Measurements from ENCODE around the gene HNRNPR. TPM values are rescaled to one million over a fixed set of nuclear protein-coding genes. Genes with fewer than 3 reads are reported as not detected.
A peak's percentile ranks its signal among the peaks of the same experiment; 100 is the strongest.

HNRNPR gene
- total RNA-seq, 1 experiment from 2014 or later = 198 TPM

- Histone ChIP-seq H3K27ac (no peak overlapping the region), H3K9me2 (ENCODE audit: insufficient read depth) (no peaks in the 10 kb centered on the region), H3K9me3 (ENCODE audit: insufficient read depth, low read depth) (no peaks in the 10 kb centered on the region), H2AFZ (no peak overlapping the region), H3K36me3 (ENCODE audit: low read depth) (no peaks in the 10 kb centered on the region), H3K4me3 (no peak overlapping the region), H3K79me2 (ENCODE audit: low read depth) (no peaks in the 10 kb centered on the region), H3K27me3 (ENCODE audit: insufficient read depth, low read depth) (no peaks in the 10 kb centered on the region), H3K4me2 (no peak overlapping the region), H3K4me1 (replicated peaks; ENCODE audit: insufficient read depth) (no peaks in the 10 kb centered on the region), H3F3A (ENCODE audit: insufficient read depth, low read depth) (no peaks in the 10 kb centered on the region), H4K20me1 (ENCODE audit: insufficient read depth) (no peaks in the 10 kb centered on the region)
- intact Hi-C loops (cut with micrococcal nuclease; ENCODE audit: unreplicated experiment) = no loop called here
- no peak for TF ChIP-seq EZH2 (IDR thresholded peaks at IDR 0.05; ENCODE audit: low read depth)
- TF ChIP-seq CTCF (conservative IDR thresholded peaks at IDR 0.05) = no peak
- no peak for DNase-seq
- BruUV-seq (replicated peaks) = no TSS peak
- ChIA-PET POLR2A (ENCODE audit: unreplicated experiment) (no interaction called here), CTCF (no interaction called here)
Observed at GRCh38 chr1:23352096-23352695, 8.1 kb upstream of the HNRNPR start.

- H3K4me1 ChIP-seq (replicated peaks; ENCODE audit: insufficient read depth) = peaks cover 25% of the 10 kb centered on the region
Observed at GRCh38 chr1:23345920-23346319, 1.8 kb upstream of the HNRNPR start.

GRCh38 chr1:23344987-23345472 is 946 bp upstream of the HNRNPR start:
- H3K36me3 ChIP-seq (ENCODE audit: low read depth) = peaks cover 6% of the 10 kb centered on the region; the same call in 1 of the 2 replicates
- H3K9me2 ChIP-seq (ENCODE audit: insufficient read depth) = no peaks in the 10 kb centered on the region
- no peaks in the 10 kb centered on the region for H3K27me3 ChIP-seq (ENCODE audit: insufficient read depth, low read depth)
- peaks cover 40% of the 10 kb centered on the region for H3K79me2 ChIP-seq (ENCODE audit: low read depth)
- intact Hi-C loops (cut with micrococcal nuclease; ENCODE audit: unreplicated experiment) = loop anchor here (1.0 to 2.0 kb wide), 3 partner anchors 23 to 134 kb away; no protein-coding TSS in a partner anchor
- TF ChIP-seq CTCF (conservative IDR thresholded peaks at IDR 0.05) (no peak), EZH2 (IDR thresholded peaks at IDR 0.05; ENCODE audit: low read depth) (no peak)
- H3K27ac ChIP-seq = peak overlapping the region; percentile 81
- BruUV-seq (replicated peaks) = no TSS peak
- peak overlapping the region; percentile 81 for H3K4me2 ChIP-seq
- H3K4me1 ChIP-seq (replicated peaks; ENCODE audit: insufficient read depth) = peaks cover 34% of the 10 kb centered on the region
- ChIA-PET POLR2A (ENCODE audit: unreplicated experiment) (interaction anchor here (0.6 to 1.3 kb wide), 5 partner anchors 11 to 164 kb away, joined by 3 to 25 read pairs (median 7); partner anchors contain the start of gene ZNF436), CTCF (interaction anchor here (0.5 kb wide), 1 partner anchor 140 kb away, joined by 19 read pairs; no protein-coding TSS in a partner anchor)
- peaks cover 32% of the 10 kb centered on the region for H4K20me1 ChIP-seq (ENCODE audit: insufficient read depth)
- H2AFZ ChIP-seq = peak overlapping the region; percentile 82
- H3K4me3 ChIP-seq = peak overlapping the region; percentile 65
- no peak for DNase-seq
- H3K9me3 ChIP-seq (ENCODE audit: insufficient read depth, low read depth) = no peaks in the 10 kb centered on the region
- H3F3A ChIP-seq (ENCODE audit: insufficient read depth, low read depth) = peaks cover 15% of the 10 kb centered on the region

More at GRCh38 chr1:23345920-23346319, 1.8 kb upstream of the HNRNPR start:
- TF ChIP-seq CTCF (conservative IDR thresholded peaks at IDR 0.05) (no peak), EZH2 (IDR thresholded peaks at IDR 0.05; ENCODE audit: low read depth) (no peak)
- Histone ChIP-seq H3K36me3 (ENCODE audit: low read depth) (peaks cover 5% of the 10 kb centered on the region; the same call in 1 of the 2 replicates), H3K27me3 (ENCODE audit: insufficient read depth, low read depth) (no peaks in the 10 kb centered on the region), H3F3A (ENCODE audit: insufficient read depth, low read depth) (peaks cover 15% of the 10 kb centered on the region), H3K79me2 (ENCODE audit: low read depth) (peaks cover 32% of the 10 kb centered on the region), H2AFZ (no peak overlapping the region), H3K27ac (no peak overlapping the region), H4K20me1 (ENCODE audit: insufficient read depth) (peaks cover 23% of the 10 kb centered on the region), H3K9me3 (ENCODE audit: insufficient read depth, low read depth) (no peaks in the 10 kb centered on the region), H3K9me2 (ENCODE audit: insufficient read depth) (no peaks in the 10 kb centered on the region), H3K4me2 (no peak overlapping the region), H3K4me3 (no peak overlapping the region)
- ChIA-PET POLR2A (ENCODE audit: unreplicated experiment) (no interaction called here), CTCF (interaction anchor here (0.6 to 0.7 kb wide), 2 partner anchors 45 to 93 kb away, joined by 3 to 4 read pairs; no protein-coding TSS in a partner anchor)
- intact Hi-C loops (cut with micrococcal nuclease; ENCODE audit: unreplicated experiment) = loop anchor here (2.0 kb wide), 1 partner anchor 133 kb away; no protein-coding TSS in a partner anchor
- BruUV-seq (replicated peaks) = no TSS peak
- no peak for DNase-seq

Measured in PC-9 (cell line).